HepG2 (cell line): ENCODE measurements around the gene ROM1. TPM values are rescaled to one million over a fixed set of nuclear protein-coding genes. Genes with fewer than 3 reads are reported as not detected.

Experiments
- AHDC1 ChIP-seq: sonication (generic); formaldehyde crosslinking; IDR thresholded peaks from 2 replicates; pipeline ENCODE4 v1.5.1; 2020; ENCODE audit warnings: mild to moderate bottlenecking, missing genetic modification reagents, borderline replicate concordance
- ATAD3A ChIP-seq: sonication (generic); formaldehyde crosslinking; IDR thresholded peaks from 2 replicates; pipeline ENCODE4 v1.4.0; 2020; ENCODE audit warnings: missing genetic modification reagents
- BCL3 ChIP-seq: sonication (generic); formaldehyde crosslinking; IDR thresholded peaks from 2 replicates; pipeline ENCODE4 v1.5.1; 2020; ENCODE audit warnings: mild to moderate bottlenecking, missing genetic modification reagents, moderate library complexity
- CBFB ChIP-seq: sonication (generic); formaldehyde crosslinking; IDR thresholded peaks from 2 replicates; pipeline ENCODE4 v1.4.0; 2020; ENCODE audit warnings: missing genetic modification reagents
- CC2D1A ChIP-seq: sonication (generic); formaldehyde crosslinking; IDR thresholded peaks from 2 replicates; pipeline ENCODE4 v1.8.1; 2023; ENCODE audit warnings: mild to moderate bottlenecking, missing genetic modification reagents
- CREM ChIP-seq, 2 experiments: sonication (generic) in 1 of 2; formaldehyde crosslinking in 1 of 2; IDR thresholded peaks; 2 replicates each; pipeline versions ENCODE4 v1.4.0 to v1.6.1; 2016 to 2020; ENCODE audit warnings: antibody characterized with exemption in 1 of 2, mild to moderate bottlenecking in 1 of 2, missing genetic modification reagents in 1 of 2
- HDAC6 ChIP-seq: fragments of 200-600 bp; sonication (generic); IDR thresholded peaks from 2 replicates; pipeline ENCODE4 v1.7.0; 2017; ENCODE audit warnings: mild to moderate bottlenecking, antibody characterized with exemption, low read length, low read depth
- MEIS2 ChIP-seq: sonication (generic); formaldehyde crosslinking; IDR thresholded peaks from 2 replicates; pipeline ENCODE4 v1.9.0; 2021; ENCODE audit warnings: mild to moderate bottlenecking, missing genetic modification reagents
- MIER2 ChIP-seq: IDR thresholded peaks from 2 replicates; pipeline ENCODE4 v1.6.1; 2016; ENCODE audit warnings: missing biosample characterization, missing genetic modification reagents
- MYC ChIP-seq: sonication (generic); formaldehyde crosslinking; IDR thresholded peaks from 2 replicates; pipeline ENCODE4 v1.9.0; 2021; ENCODE audit warnings: missing genetic modification reagents, borderline replicate concordance
- NCOA5 ChIP-seq: sonication (generic); formaldehyde crosslinking; IDR thresholded peaks from 2 replicates; pipeline ENCODE4 v1.4.0; 2020; ENCODE audit warnings: missing genetic modification reagents
- PCBP2 ChIP-seq: fragments of 200-400 bp; formaldehyde crosslinking; optimal IDR thresholded peaks from 2 replicates; pipeline ENCODE3; 2018; ENCODE audit warnings: low read length, low read depth; ENCODE audit not compliant: poor library complexity, severe bottlenecking
- SP140L ChIP-seq: sonication (generic); formaldehyde crosslinking; IDR thresholded peaks from 2 replicates; pipeline ENCODE4 v1.4.0; 2020; ENCODE audit warnings: missing genetic modification reagents, borderline replicate concordance
- TBL1XR1 ChIP-seq: fragments of 150-350 bp; IDR thresholded peaks from 2 replicates; pipeline ENCODE4 v1.6.1; 2014; ENCODE audit warnings: borderline replicate concordance, low read length; ENCODE audit not compliant: partially characterized antibody
- YEATS4 ChIP-seq: sonication (generic); formaldehyde crosslinking; IDR thresholded peaks from 2 replicates; pipeline ENCODE4 v1.4.0; 2020; ENCODE audit warnings: missing genetic modification reagents, borderline replicate concordance
- polyA plus RNA-seq, 8 experiments: library from polyadenylated mRNA; depleted of rRNA in 3 of 8; stranded (reverse) in 7 of 8; unstranded in 1 of 8; fragments of >200 nt; fragmentation: Illumina TruSeq in 4 of 8; extraction: Trizol in 4 of 8; gene quantifications; 2 replicates each; pipeline versions ENCODE4 v1.2.1 to v1.2.3, GENCODE V29; 2011 to 2016; ENCODE audit warnings: low read depth in 4 of 8, missing spikeins in 1 of 8, mixed read lengths in 1 of 8; ENCODE audit not compliant: insufficient read depth in 1 of 8
- total RNA-seq, 5 experiments: library from RNA; depleted of rRNA; stranded (reverse); fragments of >200 nt; fragmentation: Illumina TruSeq; extraction: Trizol; gene quantifications; 2 replicates each; pipeline ENCODE4 v1.2.3, GENCODE V29; 2016; ENCODE audit warnings: low read depth in 1 of 5
- TF ChIP-seq, protein P1 (sequence below): sonication (generic); formaldehyde crosslinking; conservative IDR thresholded peaks from 2 replicates; pipeline ENCODE4 v1.8.0; 2022; ENCODE audit warnings: missing genetic modification reagents
- TF ChIP-seq, protein P2 (sequence below): sonication (generic); formaldehyde crosslinking; IDR thresholded peaks from 2 replicates; pipeline ENCODE4 v1.5.0; 2020; ENCODE audit warnings: missing genetic modification reagents, mild to moderate bottlenecking, borderline replicate concordance
- TF ChIP-seq, protein P3 (sequence below): sonication (generic); formaldehyde crosslinking; IDR thresholded peaks from 2 replicates; pipeline ENCODE4 v1.4.0; 2020; ENCODE audit warnings: missing genetic modification reagents

Gene ROM1
- total and polyA plus RNA-seq, 2 of the 13 experiments (the other 11 are each of a cell fraction or from before 2014, with no cell fraction given), result 1.2 to 2.4 TPM

GRCh38 chr11:62645946-62646824, 33.1 kb downstream of the ROM1 start, which contains the start of gene GANAB (continued):
- peak; percentile 27; the same call in 1 of the 2 replicates for TF ChIP-seq AHDC1 (CRISPR knock-in tag)
- TF ChIP-seq CC2D1A, result no peak
- no peak for TF ChIP-seq MIER2 (CRISPR knock-in tag)
- TF ChIP-seq, protein P1, sequence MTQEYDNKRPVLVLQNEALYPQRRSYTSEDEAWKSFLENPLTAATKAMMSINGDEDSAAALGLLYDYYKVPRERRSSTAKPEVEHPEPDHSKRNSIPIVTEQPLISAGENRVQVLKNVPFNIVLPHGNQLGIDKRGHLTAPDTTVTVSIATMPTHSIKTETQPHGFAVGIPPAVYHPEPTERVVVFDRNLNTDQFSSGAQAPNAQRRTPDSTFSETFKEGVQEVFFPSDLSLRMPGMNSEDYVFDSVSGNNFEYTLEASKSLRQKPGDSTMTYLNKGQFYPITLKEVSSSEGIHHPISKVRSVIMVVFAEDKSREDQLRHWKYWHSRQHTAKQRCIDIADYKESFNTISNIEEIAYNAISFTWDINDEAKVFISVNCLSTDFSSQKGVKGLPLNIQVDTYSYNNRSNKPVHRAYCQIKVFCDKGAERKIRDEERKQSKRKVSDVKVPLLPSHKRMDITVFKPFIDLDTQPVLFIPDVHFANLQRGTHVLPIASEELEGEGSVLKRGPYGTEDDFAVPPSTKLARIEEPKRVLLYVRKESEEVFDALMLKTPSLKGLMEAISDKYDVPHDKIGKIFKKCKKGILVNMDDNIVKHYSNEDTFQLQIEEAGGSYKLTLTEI (CRISPR knock-in tag), result no peak
- TF ChIP-seq PCBP2, result no peak
- TF ChIP-seq, protein P2, sequence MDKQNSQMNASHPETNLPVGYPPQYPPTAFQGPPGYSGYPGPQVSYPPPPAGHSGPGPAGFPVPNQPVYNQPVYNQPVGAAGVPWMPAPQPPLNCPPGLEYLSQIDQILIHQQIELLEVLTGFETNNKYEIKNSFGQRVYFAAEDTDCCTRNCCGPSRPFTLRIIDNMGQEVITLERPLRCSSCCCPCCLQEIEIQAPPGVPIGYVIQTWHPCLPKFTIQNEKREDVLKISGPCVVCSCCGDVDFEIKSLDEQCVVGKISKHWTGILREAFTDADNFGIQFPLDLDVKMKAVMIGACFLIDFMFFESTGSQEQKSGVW (CRISPR knock-in tag), result no peak
- no peak for TF ChIP-seq CBFB
- no peak; the same call in 1 of the 2 replicates for TF ChIP-seq MEIS2 (CRISPR knock-in tag)
- TF ChIP-seq NCOA5, result no peak
- TF ChIP-seq TBL1XR1, result no peak
- TF ChIP-seq ATAD3A, result no peak
- TF ChIP-seq, protein P3, sequence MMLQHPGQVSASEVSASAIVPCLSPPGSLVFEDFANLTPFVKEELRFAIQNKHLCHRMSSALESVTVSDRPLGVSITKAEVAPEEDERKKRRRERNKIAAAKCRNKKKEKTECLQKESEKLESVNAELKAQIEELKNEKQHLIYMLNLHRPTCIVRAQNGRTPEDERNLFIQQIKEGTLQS, result no peak
- TF ChIP-seq HDAC6, result no peak
- 0 out of 2 replicates have a peak, but pooled peaks have one; percentile 20 for TF ChIP-seq SP140L (CRISPR knock-in tag)
- TF ChIP-seq YEATS4, result peak; percentile 43; the same call in 1 of the 2 replicates
- TF ChIP-seq BCL3, result no peak; the same call in 1 of the 2 replicates
- peak; percentile 74 for TF ChIP-seq CREM (IDR thresholded peaks at IDR 0.05)
- TF ChIP-seq CREM (CRISPR knock-in tag; IDR thresholded peaks at IDR 0.05), result no peak
- TF ChIP-seq MYC (CRISPR knock-in tag), result peak; percentile 45; the same call in 1 of the 2 replicates
